GM23338 (cell line): Measurements from ENCODE around the gene NTN1. TPM values are rescaled to one million over a fixed set of nuclear protein-coding genes. Genes with fewer than 3 reads are reported as not detected.
"Not testable (repeated sequence)": the region's sequence is repeated elsewhere in the genome, so short reads cannot be mapped to it uniquely, and the experiment has no call there.

Experiments used
- ATAC-seq: fragments of 200-7000 bp; cut with Tn5 transposase; 3 replicates; pipeline ENCODE4 v1.9.1; 2020
- DNase-seq: peaks from one replicate; pipeline ENCODE4 v3.0.0-alpha.2; 2015; ENCODE audit warnings: low spot score
- H2AFZ ChIP-seq: fragments of 200-600 bp; sonication (generic); 2 replicates; pipeline ENCODE4 v1.8.0; 2016; ENCODE audit warnings: antibody characterized with exemption, mild to moderate bottlenecking, moderate library complexity
- H3F3A ChIP-seq: fragments of 200-600 bp; sonication (generic); replicated peaks from 2 replicates; pipeline ENCODE4 v1.8.0; 2017; ENCODE audit warnings: antibody characterized with exemption, mixed run types, low read depth
- H3K27ac ChIP-seq: fragments of 200-600 bp; sonication (generic); 2 replicates; pipeline ENCODE4 v1.6.1; 2016; ENCODE audit warnings: low read depth
- H3K27me3 ChIP-seq: fragments of 200-600 bp; sonication (generic); 2 replicates; pipeline ENCODE4 v1.8.0; 2016; ENCODE audit warnings: mild to moderate bottlenecking, mixed run types, moderate library complexity; ENCODE audit not compliant: insufficient read depth
- H3K36me3 ChIP-seq: fragments of 200-600 bp; sonication (generic); 2 replicates; pipeline ENCODE4 v1.8.0; 2016; ENCODE audit warnings: mild to moderate bottlenecking; ENCODE audit not compliant: insufficient read depth
- H3K4me1 ChIP-seq: fragments of 200-600 bp; sonication (generic); 2 replicates; pipeline ENCODE4 v1.8.0; 2016; ENCODE audit warnings: mild to moderate bottlenecking, moderate library complexity; ENCODE audit not compliant: insufficient read depth
- H3K4me2 ChIP-seq: fragments of 200-600 bp; sonication (generic); 2 replicates; pipeline ENCODE4 v1.7.1; 2017; ENCODE audit warnings: mixed run types
- H3K4me3 ChIP-seq: fragments of 200-600 bp; sonication (generic); 2 replicates; pipeline ENCODE4 v1.6.1; 2016; ENCODE audit warnings: mixed run types
- H3K79me2 ChIP-seq: fragments of 200-600 bp; sonication (generic); replicated peaks from 2 replicates; pipeline ENCODE4 v1.8.0; 2017; ENCODE audit warnings: mild to moderate bottlenecking; ENCODE audit not compliant: insufficient read depth
- H3K9me2 ChIP-seq: fragments of 200-600 bp; sonication (generic); 2 replicates; pipeline ENCODE4 v1.8.0; 2017; ENCODE audit not compliant: insufficient read depth
- H4K20me1 ChIP-seq: fragments of 200-600 bp; sonication (generic); replicated peaks from 2 replicates; pipeline ENCODE4 v1.8.0; 2017; ENCODE audit warnings: mild to moderate bottlenecking; ENCODE audit not compliant: insufficient read depth
- H3K27ac Mint-ChIP-seq: 2 replicates; pipeline ENCODE4 v1.8.0; 2020; ENCODE audit warnings: inconsistent platforms, mild to moderate bottlenecking, moderate library complexity, mixed read lengths
- H3K27me3 Mint-ChIP-seq: 3 replicates; pipeline ENCODE4 v1.8.0; 2022; ENCODE audit warnings: low read depth, mild to moderate bottlenecking, moderate library complexity, mixed read lengths, inconsistent platforms; ENCODE audit not compliant: insufficient read depth, poor library complexity
- H3K36me3 Mint-ChIP-seq: 3 replicates; pipeline ENCODE4 v1.8.0; 2021; ENCODE audit warnings: low read depth, mild to moderate bottlenecking, inconsistent platforms, moderate library complexity, mixed read lengths
- H3K4me1 Mint-ChIP-seq: 3 replicates; pipeline ENCODE4 v1.8.0; 2020; ENCODE audit warnings: mild to moderate bottlenecking, inconsistent platforms, mixed read lengths
- H3K4me3 Mint-ChIP-seq: 3 replicates; pipeline ENCODE4 v1.8.0; 2021; ENCODE audit warnings: moderate library complexity, mild to moderate bottlenecking, inconsistent platforms, mixed read lengths
- H3K9me3 Mint-ChIP-seq: 3 replicates; pipeline ENCODE4 v1.8.0; 2020; ENCODE audit warnings: moderate library complexity, mild to moderate bottlenecking, inconsistent platforms, mixed read lengths
- CREB1 ChIP-seq: fragments of 250-450 bp; sonication (Bioruptor Pico); IDR thresholded peaks from 2 replicates; pipeline ENCODE4 v1.5.0; 2020; ENCODE audit warnings: low read depth, mild to moderate bottlenecking, moderate library complexity
- EZH2 ChIP-seq: fragments of 200-600 bp; sonication (generic); IDR thresholded peaks from one replicate; pipeline ENCODE4 v1.8.0; 2017; ENCODE audit warnings: antibody characterized with exemption, mild to moderate bottlenecking, low read depth; ENCODE audit not compliant: unreplicated experiment
- EZH2phosphoT487 ChIP-seq: fragments of 200-600 bp; sonication (generic); IDR thresholded peaks from one replicate; pipeline ENCODE4 v1.8.1; 2018; ENCODE audit warnings: antibody characterized with exemption; ENCODE audit not compliant: unreplicated experiment
- STAT1 ChIP-seq: IDR thresholded peaks from one replicate; pipeline ENCODE4 v1.6.1; 2016; ENCODE audit warnings: antibody characterized with exemption; ENCODE audit not compliant: unreplicated experiment
- ZNF331 ChIP-seq: fragments of 250-450 bp; sonication (Bioruptor Pico); IDR thresholded peaks from 2 replicates; pipeline ENCODE4 v1.5.0; 2020; ENCODE audit warnings: low read depth, mild to moderate bottlenecking, moderate library complexity
- polyA plus RNA-seq: library from polyadenylated mRNA; unstranded; fragments of >200 nt; fragmentation: Nextera tagmentation; extraction: Ambion mirVana; gene quantifications from 2 replicates; pipeline ENCODE4 v1.2.1, GENCODE V29; 2016
- total RNA-seq: library from RNA; depleted of rRNA; stranded (reverse); fragments of >200 nt; shearing (Covaris generic); gene quantifications from 2 replicates; pipeline ENCODE4 v1.2.3, GENCODE V29; 2014
- TF ChIP-seq, protein P1 (sequence below): fragments of 250-450 bp; sonication (Bioruptor Pico); IDR thresholded peaks from 2 replicates; pipeline ENCODE4 v1.5.0; 2020; ENCODE audit warnings: mild to moderate bottlenecking, moderate library complexity
- TF ChIP-seq, protein P2 (sequence below): IDR thresholded peaks from 2 replicates; pipeline ENCODE4 v1.6.1; 2016; ENCODE audit warnings: antibody characterized with exemption

The NTN1 gene
- total and polyA plus RNA-seq, 2 experiments from 2014 or later: 0.57 to 2.6 TPM

DNA sequence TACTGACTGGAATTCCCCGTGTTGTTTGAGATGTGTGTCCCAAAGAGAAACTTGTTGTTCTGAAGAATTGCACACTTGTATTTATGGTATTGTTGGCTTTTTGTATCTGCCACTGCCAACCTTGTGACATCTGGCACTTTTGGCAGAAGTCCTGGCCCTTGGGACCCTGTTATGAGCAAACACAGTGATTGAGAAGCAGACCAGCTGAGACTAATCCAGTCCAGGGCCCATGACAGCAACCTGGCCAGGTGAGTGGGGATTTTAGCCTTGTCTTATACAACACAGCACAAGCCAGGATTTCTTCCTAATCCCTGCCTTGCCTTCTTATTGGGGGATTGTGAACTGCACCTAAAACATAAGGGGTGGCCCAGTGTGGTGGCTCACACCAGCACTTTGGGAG lies 80.0 kb downstream of the NTN1 start (continued):
- TF ChIP-seq, protein P1, sequence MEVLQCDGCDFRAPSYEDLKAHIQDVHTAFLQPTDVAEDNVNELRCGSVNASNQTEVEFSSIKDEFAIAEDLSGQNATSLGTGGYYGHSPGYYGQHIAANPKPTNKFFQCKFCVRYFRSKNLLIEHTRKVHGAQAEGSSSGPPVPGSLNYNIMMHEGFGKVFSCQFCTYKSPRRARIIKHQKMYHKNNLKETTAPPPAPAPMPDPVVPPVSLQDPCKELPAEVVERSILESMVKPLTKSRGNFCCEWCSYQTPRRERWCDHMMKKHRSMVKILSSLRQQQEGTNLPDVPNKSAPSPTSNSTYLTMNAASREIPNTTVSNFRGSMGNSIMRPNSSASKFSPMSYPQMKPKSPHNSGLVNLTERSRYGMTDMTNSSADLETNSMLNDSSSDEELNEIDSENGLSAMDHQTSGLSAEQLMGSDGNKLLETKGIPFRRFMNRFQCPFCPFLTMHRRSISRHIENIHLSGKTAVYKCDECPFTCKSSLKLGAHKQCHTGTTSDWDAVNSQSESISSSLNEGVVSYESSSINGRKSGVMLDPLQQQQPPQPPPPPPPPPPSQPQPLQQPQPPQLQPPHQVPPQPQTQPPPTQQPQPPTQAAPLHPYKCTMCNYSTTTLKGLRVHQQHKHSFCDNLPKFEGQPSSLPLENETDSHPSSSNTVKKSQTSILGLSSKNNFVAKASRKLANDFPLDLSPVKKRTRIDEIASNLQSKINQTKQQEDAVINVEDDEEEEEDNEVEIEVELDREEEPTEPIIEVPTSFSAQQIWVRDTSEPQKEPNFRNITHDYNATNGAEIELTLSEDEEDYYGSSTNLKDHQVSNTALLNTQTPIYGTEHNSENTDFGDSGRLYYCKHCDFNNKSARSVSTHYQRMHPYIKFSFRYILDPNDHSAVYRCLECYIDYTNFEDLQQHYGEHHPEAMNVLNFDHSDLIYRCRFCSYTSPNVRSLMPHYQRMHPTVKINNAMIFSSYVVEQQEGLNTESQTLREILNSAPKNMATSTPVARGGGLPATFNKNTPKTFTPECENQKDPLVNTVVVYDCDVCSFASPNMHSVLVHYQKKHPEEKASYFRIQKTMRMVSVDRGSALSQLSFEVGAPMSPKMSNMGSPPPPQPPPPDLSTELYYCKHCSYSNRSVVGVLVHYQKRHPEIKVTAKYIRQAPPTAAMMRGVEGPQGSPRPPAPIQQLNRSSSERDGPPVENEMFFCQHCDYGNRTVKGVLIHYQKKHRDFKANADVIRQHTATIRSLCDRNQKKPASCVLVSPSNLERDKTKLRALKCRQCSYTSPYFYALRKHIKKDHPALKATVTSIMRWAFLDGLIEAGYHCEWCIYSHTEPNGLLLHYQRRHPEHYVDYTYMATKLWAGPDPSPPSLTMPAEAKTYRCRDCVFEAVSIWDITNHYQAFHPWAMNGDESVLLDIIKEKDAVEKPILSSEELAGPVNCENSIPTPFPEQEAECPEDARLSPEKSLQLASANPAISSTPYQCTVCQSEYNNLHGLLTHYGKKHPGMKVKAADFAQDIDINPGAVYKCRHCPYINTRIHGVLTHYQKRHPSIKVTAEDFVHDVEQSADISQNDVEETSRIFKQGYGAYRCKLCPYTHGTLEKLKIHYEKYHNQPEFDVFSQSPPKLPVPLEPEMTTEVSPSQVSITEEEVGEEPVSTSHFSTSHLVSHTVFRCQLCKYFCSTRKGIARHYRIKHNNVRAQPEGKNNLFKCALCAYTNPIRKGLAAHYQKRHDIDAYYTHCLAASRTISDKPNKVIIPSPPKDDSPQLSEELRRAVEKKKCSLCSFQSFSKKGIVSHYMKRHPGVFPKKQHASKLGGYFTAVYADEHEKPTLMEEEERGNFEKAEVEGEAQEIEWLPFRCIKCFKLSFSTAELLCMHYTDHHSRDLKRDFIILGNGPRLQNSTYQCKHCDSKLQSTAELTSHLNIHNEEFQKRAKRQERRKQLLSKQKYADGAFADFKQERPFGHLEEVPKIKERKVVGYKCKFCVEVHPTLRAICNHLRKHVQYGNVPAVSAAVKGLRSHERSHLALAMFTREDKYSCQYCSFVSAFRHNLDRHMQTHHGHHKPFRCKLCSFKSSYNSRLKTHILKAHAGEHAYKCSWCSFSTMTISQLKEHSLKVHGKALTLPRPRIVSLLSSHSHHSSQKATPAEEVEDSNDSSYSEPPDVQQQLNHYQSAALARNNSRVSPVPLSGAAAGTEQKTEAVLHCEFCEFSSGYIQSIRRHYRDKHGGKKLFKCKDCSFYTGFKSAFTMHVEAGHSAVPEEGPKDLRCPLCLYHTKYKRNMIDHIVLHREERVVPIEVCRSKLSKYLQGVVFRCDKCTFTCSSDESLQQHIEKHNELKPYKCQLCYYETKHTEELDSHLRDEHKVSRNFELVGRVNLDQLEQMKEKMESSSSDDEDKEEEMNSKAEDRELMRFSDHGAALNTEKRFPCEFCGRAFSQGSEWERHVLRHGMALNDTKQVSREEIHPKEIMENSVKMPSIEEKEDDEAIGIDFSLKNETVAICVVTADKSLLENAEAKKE: no peak

DNA sequence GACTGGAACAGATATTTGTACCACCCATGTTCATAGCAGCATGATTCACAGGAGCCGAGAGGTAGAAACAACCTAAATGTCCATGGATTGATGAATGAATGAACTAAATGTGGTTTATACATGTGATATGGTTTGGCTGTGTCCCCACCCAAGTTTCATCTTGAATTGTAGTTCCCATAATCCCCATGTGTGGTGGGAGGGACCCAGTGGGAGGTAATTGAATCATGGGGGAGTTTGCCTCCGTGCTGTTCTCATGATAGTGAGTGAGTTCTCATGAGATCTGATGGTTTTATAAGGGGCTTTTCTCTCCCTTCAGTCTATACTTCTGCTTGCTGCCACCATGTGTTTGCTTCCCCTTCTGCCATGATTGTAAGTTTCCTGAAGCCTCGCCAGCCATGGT lies 81.9 kb downstream of the NTN1 start:
- peaks cover 19% of the 10 kb centered on the region for H3K4me1 Mint-ChIP-seq
- H3K4me3 ChIP-seq, H3K4me2 ChIP-seq, H2AFZ ChIP-seq, H3K9me3 Mint-ChIP-seq, ATAC-seq, H3K27ac Mint-ChIP-seq, H3K9me2 ChIP-seq, DNase-seq, H3K79me2 ChIP-seq, H3F3A ChIP-seq, H3K4me3 Mint-ChIP-seq, H3K27ac ChIP-seq, H4K20me1 ChIP-seq, H3K36me3 ChIP-seq, H3K36me3 Mint-ChIP-seq, H3K27me3 Mint-ChIP-seq, H3K27me3 ChIP-seq: not testable (repeated sequence)
- peaks cover 20% of the 10 kb centered on the region for H3K4me1 ChIP-seq

DNA sequence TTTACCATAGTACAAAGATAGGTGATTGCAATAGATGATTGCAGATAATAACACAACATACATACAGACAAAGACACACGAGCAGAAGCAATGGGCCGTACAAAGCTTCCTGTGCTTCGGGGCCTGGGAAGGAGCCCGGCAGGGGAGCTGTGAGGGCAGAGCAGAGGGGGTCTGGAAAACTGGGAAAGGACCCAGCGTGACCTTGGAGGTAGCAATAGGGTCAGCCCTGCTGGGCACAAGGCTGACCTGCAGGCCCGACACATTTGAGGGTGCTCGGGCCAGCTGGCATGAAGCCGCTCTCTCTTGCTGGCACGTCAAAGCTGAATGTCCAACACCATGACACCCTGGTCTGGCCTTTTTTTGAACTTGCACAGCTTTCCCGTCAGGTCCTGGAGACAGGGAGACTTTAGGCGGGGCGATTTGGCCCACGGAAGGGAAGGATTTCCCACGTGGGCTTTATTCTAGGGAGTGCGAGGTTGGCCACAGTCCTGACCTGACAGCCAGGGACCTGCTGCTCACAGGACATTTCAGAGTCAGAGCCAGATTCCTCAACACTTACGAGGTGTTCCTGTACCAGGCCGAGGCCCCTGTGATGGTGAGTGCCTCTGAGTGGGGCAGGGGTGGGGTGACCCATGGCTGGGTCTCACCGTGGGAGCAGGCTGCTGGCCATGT lies 83.2 kb downstream of the NTN1 start:
- Mint-ChIP-seq H3K36me3 (no peaks in the 10 kb centered on the region), H3K4me1 (peaks cover 23% of the 10 kb centered on the region), H3K27ac (no peak overlapping the region), H3K4me3 (no peak overlapping the region), H3K27me3 (peaks cover 4% of the 10 kb centered on the region), H3K9me3 (no peaks in the 10 kb centered on the region; the same call in 2 of the 3 replicates)
- H3K36me3 ChIP-seq: no peaks in the 10 kb centered on the region
- no peak overlapping the region for H3K4me2 ChIP-seq
- H3K27me3 ChIP-seq: no peaks in the 10 kb centered on the region
- H2AFZ ChIP-seq: no peak overlapping the region
- ATAC-seq: no peak
- H3K79me2 ChIP-seq: no peaks in the 10 kb centered on the region
- H3K4me3 ChIP-seq: no peak overlapping the region
- no peak for DNase-seq
- no peak overlapping the region for H3K27ac ChIP-seq
- peaks cover 31% of the 10 kb centered on the region for H3K4me1 ChIP-seq
- H3F3A ChIP-seq: 0 out of 2 replicates have a peak, but pooled peaks cover 5% of the 10 kb centered on the region
- H3K9me2 ChIP-seq: no peaks in the 10 kb centered on the region
- H4K20me1 ChIP-seq: no peaks in the 10 kb centered on the region
- no peak for TF ChIP-seq ZNF331 (CRISPR knock-in tag)
- no peak for TF ChIP-seq EZH2
- TF ChIP-seq EZH2phosphoT487: no peak
- TF ChIP-seq, protein P2, sequence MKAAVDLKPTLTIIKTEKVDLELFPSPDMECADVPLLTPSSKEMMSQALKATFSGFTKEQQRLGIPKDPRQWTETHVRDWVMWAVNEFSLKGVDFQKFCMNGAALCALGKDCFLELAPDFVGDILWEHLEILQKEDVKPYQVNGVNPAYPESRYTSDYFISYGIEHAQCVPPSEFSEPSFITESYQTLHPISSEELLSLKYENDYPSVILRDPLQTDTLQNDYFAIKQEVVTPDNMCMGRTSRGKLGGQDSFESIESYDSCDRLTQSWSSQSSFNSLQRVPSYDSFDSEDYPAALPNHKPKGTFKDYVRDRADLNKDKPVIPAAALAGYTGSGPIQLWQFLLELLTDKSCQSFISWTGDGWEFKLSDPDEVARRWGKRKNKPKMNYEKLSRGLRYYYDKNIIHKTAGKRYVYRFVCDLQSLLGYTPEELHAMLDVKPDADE: no peak
- TF ChIP-seq CREB1 (CRISPR knock-in tag): no peak
- TF ChIP-seq STAT1: no peak
